Left renal cortex interstitium (tissue), 4 donors: ENCODE data around the gene TRAPPC4. TPM values are rescaled to one million over a fixed set of nuclear protein-coding genes. Genes with fewer than 3 reads are reported as not detected.
"Not testable (repeated sequence)": the region's sequence is repeated elsewhere in the genome, so short reads cannot be mapped to it uniquely, and the experiment has no call there.

Source experiments
- DNase-seq, 4 donors: peaks; one replicate each; pipeline ENCODE4 v3.0.0-alpha.2; 2013; ENCODE audit warnings: low read depth in 4 of 4, low spot score in 2 of 4, missing footprints in 1 of 4
- polyA plus RNA-seq, 4 donors: library from polyadenylated mRNA; unstranded; fragments of 120-200 nt; gene quantifications; one replicate each; pipeline ENCODE4 v1.2.1, GENCODE V29; 2013; ENCODE audit not compliant: insufficient read length in 4 of 4

Gene TRAPPC4
- polyA plus RNA-seq, 4 donors: 88.9 to 139 (median 111) TPM

- DNase-seq: peak; percentile 70 to 92 (median 85)
Observed at GRCh38 chr11:119030329-119031047, 11.9 kb downstream of the TRAPPC4 start, which contains the start of gene SLC37A4. Gene SLC37A4 (minus strand): TSS chr11:119030877.

DNA sequence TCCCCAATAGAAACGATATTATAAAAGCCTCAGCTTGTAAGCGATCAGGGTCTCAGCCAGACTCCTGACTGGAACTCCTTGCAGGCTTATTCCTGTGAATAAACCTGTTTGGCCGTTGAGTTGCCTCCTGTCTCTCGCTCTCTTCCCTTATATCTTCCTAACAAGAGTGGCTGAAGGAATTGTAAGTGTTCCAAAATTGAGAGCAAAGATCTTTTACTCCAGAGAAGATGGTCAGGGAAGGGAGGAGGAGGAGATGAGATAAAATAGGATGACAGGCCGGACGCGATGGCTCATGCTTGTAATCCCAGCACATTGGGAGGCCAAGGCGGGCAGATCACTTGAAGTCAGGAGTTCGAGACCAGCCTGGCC is 13.3 kb downstream of the TRAPPC4 start:
- no peak for DNase-seq

DNA sequence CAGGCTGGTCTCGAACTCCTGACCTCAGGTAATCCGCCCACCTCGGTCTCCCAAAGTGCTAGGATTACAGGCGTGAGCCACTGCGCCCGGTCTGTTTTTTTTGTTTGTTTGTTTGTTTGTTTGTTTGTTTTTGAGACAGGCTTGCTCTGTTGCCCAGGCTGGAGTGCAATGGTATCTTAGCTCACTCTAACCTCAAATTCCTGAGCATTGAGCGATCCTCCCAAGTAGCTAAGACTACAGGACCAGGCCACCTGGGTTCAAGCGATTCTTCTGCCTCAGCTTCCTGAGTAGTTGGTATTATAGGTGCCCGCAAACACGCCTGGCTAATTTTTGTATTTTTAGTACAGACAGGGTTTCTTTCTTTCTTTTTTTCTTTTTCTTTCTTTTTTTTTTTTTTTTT is 14.9 kb downstream of the TRAPPC4 start:
- not testable (repeated sequence) for DNase-seq

DNA sequence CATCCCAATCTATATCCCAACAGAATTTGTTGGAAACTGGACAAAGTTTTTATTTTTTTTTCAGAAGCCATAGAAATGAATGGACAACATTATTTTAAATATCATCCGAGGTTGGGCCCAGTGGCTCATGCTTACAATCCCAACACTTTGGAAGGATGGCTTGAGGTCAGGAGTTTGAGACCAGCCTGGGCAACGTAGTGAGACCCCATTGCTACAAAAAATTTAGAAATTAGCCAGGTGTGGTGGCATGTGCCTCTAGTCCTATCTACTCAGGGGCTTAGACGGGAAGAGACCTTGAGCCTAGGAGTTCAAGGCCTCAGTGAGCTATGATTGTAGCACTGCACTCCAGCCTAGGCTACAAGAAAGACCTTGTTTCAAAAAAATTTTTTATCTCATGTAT is 16.2 kb downstream of the TRAPPC4 start:
- no peak for DNase-seq

- no peak for DNase-seq
Observed at GRCh38 chr11:119038884-119039283, 20.3 kb downstream of the TRAPPC4 start.

DNA sequence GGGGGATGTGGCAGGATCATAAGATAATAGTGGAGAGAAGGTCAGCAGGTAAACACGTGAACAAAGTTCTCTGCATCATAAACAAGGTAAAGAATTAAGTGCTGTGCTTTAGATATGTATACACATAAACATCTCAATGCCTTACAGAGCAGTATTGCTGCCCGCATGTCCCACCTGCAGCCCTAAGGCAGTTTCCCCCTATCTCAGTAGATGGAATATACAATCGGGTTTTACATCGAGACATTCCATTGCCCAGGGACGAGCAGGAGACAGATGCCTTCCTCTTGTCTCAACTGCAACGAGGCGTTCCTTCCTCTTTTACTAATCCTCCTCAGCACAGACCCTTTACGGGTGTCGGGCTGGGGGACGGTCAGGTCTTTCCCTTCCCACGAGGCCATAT is 20.9 kb downstream of the TRAPPC4 start:
- not testable (repeated sequence) for DNase-seq

- no peak for DNase-seq
Observed at GRCh38 chr11:119041821-119042514, 23.4 kb downstream of the TRAPPC4 start.

DNA sequence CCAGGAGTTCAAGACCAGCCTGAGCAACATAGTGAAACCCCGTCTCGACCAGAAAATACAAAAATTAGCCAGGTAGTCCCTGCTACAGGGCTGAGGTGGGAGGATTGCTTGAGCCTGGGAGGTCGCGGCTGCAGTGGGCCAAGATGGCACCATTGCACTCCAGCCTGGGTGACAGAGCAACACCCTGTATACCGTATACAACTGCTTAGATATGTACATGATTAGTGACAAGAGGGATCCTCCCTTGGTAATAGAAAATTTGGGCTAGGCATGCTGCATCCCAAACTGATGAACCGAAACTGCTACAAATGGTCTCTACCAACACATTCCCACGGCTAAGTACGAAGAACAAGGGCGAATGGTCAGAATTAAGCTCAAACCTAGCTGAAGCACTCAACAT is 24.4 kb downstream of the TRAPPC4 start:
- no peak for DNase-seq

DNA sequence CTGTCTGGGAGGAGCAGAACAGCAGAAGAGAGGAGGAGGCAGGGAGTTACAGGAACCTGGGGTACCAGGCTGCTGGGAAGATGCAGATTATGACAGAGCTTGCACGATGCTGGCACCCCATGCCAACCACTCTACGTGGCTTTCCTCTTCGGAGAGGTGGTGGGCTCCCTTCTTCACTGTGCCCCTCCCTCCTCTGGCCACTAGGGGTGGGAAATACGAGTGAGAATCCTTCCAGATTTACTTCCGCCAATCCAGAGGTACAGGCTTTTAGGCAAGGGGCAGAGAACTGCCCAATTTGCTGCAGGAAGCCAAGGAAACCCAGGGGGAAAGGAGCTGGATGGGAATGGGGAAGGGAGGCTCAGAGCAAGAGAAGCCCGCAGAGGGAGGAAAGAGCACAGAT is 26.1 kb downstream of the TRAPPC4 start:
- no peak for DNase-seq

GRCh38 chr11:119046489-119046888 is 27.9 kb downstream of the TRAPPC4 start:
- no peak for DNase-seq

DNA sequence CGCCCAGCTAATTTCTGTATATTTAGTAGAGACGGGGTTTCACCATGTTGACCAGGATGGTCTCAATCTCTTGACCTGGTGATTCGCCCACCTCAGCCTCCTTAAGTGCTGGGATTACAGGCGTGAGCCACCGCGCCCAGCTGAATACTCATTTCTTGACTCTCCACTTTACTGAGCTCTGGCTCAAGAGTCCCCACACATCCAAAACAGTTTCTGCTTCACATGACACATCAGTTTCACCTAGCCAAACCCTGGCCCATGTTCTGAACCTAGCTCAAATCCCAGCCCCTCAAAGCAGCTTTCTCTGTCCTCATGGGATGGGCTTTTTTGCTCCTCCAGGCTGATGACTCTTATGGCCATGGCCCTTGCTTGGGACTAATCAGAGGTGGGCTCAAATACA is 28.6 kb downstream of the TRAPPC4 start:
- DNase-seq: no peak

GRCh38 chr11:119048644-119049043 is 30.1 kb downstream of the TRAPPC4 start:
- DNase-seq: no peak

DNA sequence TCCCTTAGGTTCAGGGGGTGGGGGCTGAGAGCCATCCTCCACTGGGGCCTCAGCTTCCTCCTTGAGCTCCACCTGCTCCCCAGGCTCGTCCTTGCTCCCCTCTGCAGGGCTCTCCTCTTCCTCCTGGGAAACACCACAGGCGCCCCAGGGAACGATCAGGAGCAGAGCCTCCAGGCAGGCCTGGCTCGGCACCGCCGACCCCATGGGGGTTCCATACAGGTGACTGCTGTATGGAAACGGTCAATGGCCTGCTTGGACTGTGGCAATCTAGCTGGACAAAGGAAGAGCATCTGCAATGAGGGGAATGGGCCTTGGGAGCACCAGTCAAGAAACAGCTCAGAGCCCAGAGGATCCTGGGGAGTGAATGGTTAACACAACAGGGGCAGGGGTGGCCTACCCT is 30.5 kb downstream of the TRAPPC4 start:
- DNase-seq: no peak

DNA sequence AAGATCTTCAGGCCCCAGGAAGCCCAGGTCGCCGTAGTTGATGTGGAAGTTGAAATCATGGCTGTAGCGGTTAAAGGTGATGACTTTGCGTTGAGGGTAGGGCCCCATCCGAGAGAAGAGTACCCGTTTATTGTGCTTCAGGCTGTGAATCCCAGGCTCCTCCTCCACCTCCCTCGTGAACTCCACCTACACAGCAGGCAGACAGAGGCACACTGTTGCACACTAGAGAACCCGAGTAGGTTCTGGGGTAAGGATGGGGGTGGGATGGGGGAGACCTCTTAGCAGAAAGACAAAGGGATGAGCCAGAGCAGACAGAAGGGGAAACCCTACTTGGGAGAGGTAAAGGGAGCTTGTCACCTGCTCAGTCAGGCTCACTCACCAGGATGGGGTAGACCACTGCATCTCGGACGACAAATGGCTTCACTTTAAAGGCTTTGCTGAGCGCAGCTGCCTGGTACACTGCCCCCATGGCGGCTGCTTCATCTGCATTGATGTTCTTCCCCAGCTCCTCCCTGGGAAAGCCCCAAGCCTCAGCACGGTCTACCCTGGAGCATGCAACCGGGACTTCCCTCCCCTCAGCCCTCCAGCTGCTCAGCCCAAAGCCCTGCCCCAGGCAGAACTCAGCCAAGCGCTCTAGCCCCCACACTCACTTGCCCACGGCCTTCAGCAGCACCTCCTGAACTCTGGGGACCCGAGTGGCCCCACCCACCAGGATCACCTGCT is 33.0 kb downstream of the TRAPPC4 start:
- no peak for DNase-seq

GRCh38 chr11:119052163-119052814 is 33.7 kb downstream of the TRAPPC4 start:
- no peak for DNase-seq

DNA sequence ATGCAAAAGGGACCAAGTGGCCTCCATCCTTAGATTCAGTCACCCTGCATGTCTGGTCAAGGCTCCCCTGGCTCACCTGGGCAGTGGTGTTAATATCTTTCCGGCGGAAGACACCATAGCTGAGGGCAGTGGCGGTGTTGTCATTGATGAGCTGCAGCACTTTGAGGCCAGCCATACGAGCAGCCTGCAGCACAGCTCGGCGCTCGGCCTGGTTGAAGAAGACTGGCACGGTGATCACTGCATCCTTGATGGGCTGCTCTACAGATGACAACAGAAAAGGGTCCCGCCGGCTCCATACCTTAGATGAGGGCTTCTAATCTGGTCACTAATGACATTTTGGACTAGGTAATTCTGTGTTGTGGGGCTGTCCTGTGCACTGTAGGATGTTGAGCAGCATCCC is 35.9 kb downstream of the TRAPPC4 start:
- DNase-seq: no peak

DNA sequence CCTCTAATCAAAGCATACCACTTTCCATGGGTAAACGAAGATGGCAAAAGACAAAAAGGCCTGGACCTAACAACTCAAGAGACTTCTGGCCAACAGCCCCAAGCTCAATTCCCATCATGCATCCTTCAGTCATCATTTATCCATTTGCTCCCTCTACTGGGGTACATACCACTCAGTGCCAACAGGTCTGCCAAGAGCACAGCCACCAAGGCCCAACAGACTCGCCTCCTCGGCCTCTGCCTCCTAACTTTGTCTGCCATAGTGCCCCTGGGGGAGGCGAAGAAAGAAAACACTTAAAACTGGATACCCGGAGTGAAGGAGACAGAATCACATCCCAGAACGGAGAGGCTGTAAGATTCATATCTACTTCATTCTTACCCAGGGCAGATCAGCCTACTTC is 37.3 kb downstream of the TRAPPC4 start:
- DNase-seq: no peak

DNA sequence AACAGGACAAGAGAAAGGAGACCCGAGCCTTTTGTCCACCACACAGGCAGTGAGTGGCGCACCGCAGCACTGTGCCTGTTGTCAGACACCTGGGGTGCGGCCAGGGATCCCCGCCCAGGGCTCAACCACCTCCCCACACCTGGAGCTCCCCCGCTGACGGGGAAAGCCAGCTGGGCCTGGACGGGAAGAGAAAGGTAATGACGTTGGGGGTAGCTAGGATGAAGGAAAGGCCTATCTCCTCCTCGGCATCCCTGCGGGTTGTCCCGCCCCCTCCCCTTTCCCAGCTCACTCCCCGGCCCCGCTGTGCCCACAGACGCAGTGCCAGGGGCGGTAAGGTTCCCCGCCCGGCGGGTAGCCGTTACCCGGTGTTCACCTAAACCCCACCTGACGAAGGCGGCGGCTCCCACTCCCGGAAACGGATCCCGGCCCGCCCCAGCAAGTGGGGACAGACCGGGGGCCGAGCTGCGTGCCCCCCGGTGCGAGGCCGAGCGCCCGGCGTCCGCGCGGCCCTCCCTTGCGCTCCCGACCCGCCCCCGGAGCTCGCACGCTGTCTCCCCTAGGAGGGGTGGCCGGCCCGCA is 37.9 kb downstream of the TRAPPC4 start:
- DNase-seq: no peak

- peak; percentile 63 to 92 (median 86) for DNase-seq
Observed at GRCh38 chr11:119057000-119057769, 38.6 kb downstream of the TRAPPC4 start, which contains the start of gene HYOU1. Gene HYOU1 (minus strand): TSS chr11:119057205. CDS start chr11:119056160, 1,045 bp downstream.

DNA sequence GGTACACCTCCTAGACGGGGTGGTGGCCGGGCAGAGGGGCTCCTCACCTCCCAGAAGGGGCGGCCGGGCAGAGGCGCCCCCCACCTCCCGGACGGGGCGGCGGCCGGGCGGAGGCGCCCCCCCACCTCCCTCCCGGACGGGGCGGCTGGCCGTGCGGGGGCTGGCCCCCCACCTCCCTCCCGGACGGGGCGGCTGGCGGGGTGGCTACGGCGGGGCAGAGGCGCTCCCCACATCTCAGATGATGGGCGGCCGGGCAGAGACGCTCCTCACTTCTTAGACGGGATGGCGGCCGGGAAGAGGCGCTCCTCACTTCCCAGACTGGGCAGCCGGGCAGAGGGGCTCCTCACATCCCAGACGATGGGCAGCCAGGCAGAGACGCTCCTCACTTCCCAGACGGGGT is 40.6 kb downstream of the TRAPPC4 start:
- DNase-seq: not testable (repeated sequence)
